Measurements from ENCODE around the gene PECR.

PECR gene

GRCh38 chr2:216043949-216044348 is 37.7 kb downstream of the PECR start:
- Histone ChIP-seq H2AFZ (ENCODE audit: low read length) (no peak overlapping the region), H3K4me1 (ENCODE audit: low read length) (no peaks in the 10 kb centered on the region), H3K9me2 (replicated peaks; ENCODE audit: insufficient read depth, low read length) (no peaks in the 10 kb centered on the region), H3K27me3 (replicated peaks; ENCODE audit: insufficient read depth, low read length) (no peaks in the 10 kb centered on the region), H3F3A (ENCODE audit: insufficient read depth, low read length) (no peaks in the 10 kb centered on the region), H3K27ac (ENCODE audit: low read length) (no peak overlapping the region), H3K9ac (ENCODE audit: low read length) (no peak overlapping the region), H3K4me3 (ENCODE audit: low read length) (no peak overlapping the region), H3K4me2 (ENCODE audit: low read depth, low read length) (no peak overlapping the region), H3K79me2 (ENCODE audit: low read length) (no peaks in the 10 kb centered on the region), H3K9me3 (replicated peaks; ENCODE audit: insufficient read depth, low read length) (no peaks in the 10 kb centered on the region), H3K36me3 (replicated peaks; ENCODE audit: insufficient read depth, low read length) (no peaks in the 10 kb centered on the region), H4K20me1 (ENCODE audit: insufficient read depth, low read length) (no peaks in the 10 kb centered on the region)
- DNase-seq = no peak
- TF ChIP-seq EZH2phosphoT487 (IDR thresholded peaks at IDR 0.05; ENCODE audit: low read length) (no peak), EZH2 (optimal IDR thresholded peaks at IDR 0.05; ENCODE audit: low read depth, low read length) (no peak), CTCF (IDR thresholded peaks at IDR 0.05; ENCODE audit: low read length) (no peak)

- Histone ChIP-seq H3K9me2 (replicated peaks; ENCODE audit: insufficient read depth, low read length) (no peaks in the 10 kb centered on the region), H3K79me2 (ENCODE audit: low read length) (no peaks in the 10 kb centered on the region), H3K4me3 (ENCODE audit: low read length) (no peak overlapping the region), H3K4me1 (ENCODE audit: low read length) (no peaks in the 10 kb centered on the region), H3K4me2 (ENCODE audit: low read depth, low read length) (no peak overlapping the region), H4K20me1 (ENCODE audit: insufficient read depth, low read length) (no peaks in the 10 kb centered on the region), H3K9ac (ENCODE audit: low read length) (no peak overlapping the region), H3K27me3 (replicated peaks; ENCODE audit: insufficient read depth, low read length) (no peaks in the 10 kb centered on the region), H3F3A (ENCODE audit: insufficient read depth, low read length) (no peaks in the 10 kb centered on the region), H3K27ac (ENCODE audit: low read length) (no peak overlapping the region), H3K9me3 (replicated peaks; ENCODE audit: insufficient read depth, low read length) (no peaks in the 10 kb centered on the region), H3K36me3 (replicated peaks; ENCODE audit: insufficient read depth, low read length) (no peaks in the 10 kb centered on the region), H2AFZ (ENCODE audit: low read length) (no peak overlapping the region)
- TF ChIP-seq CTCF (IDR thresholded peaks at IDR 0.05; ENCODE audit: low read length) (no peak), EZH2phosphoT487 (IDR thresholded peaks at IDR 0.05; ENCODE audit: low read length) (no peak), EZH2 (optimal IDR thresholded peaks at IDR 0.05; ENCODE audit: low read depth, low read length) (no peak)
- DNase-seq = no peak
Observed at GRCh38 chr2:216041438-216041837, 40.2 kb downstream of the PECR start.

GRCh38 chr2:216039918-216040317 is 41.7 kb downstream of the PECR start:
- Histone ChIP-seq H3K36me3 (replicated peaks; ENCODE audit: insufficient read depth, low read length) (no peaks in the 10 kb centered on the region), H3F3A (ENCODE audit: insufficient read depth, low read length) (no peaks in the 10 kb centered on the region), H3K9me2 (replicated peaks; ENCODE audit: insufficient read depth, low read length) (no peaks in the 10 kb centered on the region), H3K27ac (ENCODE audit: low read length) (no peak overlapping the region), H3K4me1 (ENCODE audit: low read length) (no peaks in the 10 kb centered on the region), H3K9ac (ENCODE audit: low read length) (no peak overlapping the region), H3K4me3 (ENCODE audit: low read length) (no peak overlapping the region), H3K27me3 (replicated peaks; ENCODE audit: insufficient read depth, low read length) (no peaks in the 10 kb centered on the region), H3K4me2 (ENCODE audit: low read depth, low read length) (no peak overlapping the region), H4K20me1 (ENCODE audit: insufficient read depth, low read length) (no peaks in the 10 kb centered on the region), H3K9me3 (replicated peaks; ENCODE audit: insufficient read depth, low read length) (no peaks in the 10 kb centered on the region), H2AFZ (ENCODE audit: low read length) (no peak overlapping the region), H3K79me2 (ENCODE audit: low read length) (no peaks in the 10 kb centered on the region)
- DNase-seq = no peak
- no peak for TF ChIP-seq CTCF (IDR thresholded peaks at IDR 0.05; ENCODE audit: low read length)
- TF ChIP-seq EZH2 (optimal IDR thresholded peaks at IDR 0.05; ENCODE audit: low read depth, low read length) = no peak
- no peak for TF ChIP-seq EZH2phosphoT487 (IDR thresholded peaks at IDR 0.05; ENCODE audit: low read length)

Data from MM.1S (cell line).